Measurements from ENCODE around the gene PNLIPRP2. TPM values are rescaled to one million over a fixed set of nuclear protein-coding genes. Genes with fewer than 3 reads are reported as not detected.

The PNLIPRP2 gene
- total RNA-seq, 1 donor from 2014 or later: not detected

DNA sequence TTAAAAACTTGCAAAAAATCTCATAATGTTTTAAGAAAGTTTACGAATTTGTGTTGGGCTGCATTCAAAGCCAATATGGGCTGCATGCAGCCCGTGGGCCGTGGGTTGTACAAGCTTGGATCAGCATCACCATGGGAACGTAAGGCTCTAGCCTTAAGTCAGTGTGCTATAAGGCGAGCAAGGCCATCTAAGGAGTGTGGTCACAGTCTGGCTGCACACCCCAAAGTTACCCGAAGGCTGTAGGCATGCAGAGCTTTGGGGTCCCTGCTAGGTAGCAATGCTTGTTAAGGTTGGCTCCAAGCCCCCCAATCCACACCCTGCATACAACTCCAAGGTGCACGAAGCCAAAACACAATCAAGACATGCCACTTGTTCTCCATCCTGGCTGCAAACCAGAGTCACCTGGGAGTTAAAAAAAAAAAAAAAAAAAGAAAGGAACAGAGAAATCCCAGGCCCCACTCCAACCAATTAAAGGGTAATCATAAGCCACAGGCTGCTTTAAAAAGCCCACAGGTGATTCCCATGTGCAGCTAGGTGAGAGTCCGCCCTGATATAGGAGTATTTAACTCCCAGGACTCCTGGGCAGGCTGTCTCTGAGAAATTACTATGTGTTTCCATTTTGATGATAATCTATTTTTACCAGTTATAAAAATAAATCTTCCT, 8.5 kb upstream of the PNLIPRP2 start:
- no peak for DNase-seq

- DNase-seq: no peak
Observed at GRCh38 chr10:116613471-116613870, 7.3 kb upstream of the PNLIPRP2 start.

- DNase-seq: no peak
Observed at GRCh38 chr10:116614796-116615195, 6.0 kb upstream of the PNLIPRP2 start.

DNA sequence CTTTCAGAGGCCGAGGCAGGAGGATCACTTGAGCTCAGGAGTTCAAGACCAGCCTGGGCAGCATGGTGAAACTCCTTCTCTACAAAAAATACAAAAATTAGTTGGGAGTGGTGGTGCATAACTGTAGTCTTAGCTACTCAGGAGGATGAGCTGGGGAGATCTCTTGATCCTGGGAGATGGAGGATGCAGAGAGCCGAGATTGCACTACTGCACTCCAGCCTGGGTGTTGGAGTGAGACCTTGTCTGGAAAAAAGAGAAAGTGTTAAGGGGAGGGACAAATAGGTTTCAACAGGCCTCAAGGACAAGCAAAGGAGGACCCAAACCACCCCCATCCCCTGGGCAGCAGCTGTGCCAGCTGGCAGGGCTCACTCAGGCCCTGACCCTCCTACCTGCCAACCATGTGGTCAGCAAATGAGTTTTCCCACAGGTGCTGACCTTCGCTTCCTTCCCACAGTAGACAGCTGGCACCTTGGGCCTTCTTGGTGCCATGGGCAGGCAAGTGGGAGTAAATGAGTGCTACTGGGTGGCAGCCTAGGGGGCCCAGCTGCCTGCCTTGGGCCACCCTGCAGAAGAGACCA, 5.5 kb upstream of the PNLIPRP2 start:
- DNase-seq: no peak

GRCh38 chr10:116621476-116621875, 723 bp downstream of the PNLIPRP2 start:
- DNase-seq: no peak

- DNase-seq: no peak
Observed at GRCh38 chr10:116621934-116622655, 1.3 kb downstream of the PNLIPRP2 start.

- no peak for DNase-seq
Observed at GRCh38 chr10:116625845-116626244, 5.1 kb downstream of the PNLIPRP2 start.

- no peak for DNase-seq
Observed at GRCh38 chr10:116626815-116627214, 6.1 kb downstream of the PNLIPRP2 start.

GRCh38 chr10:116627386-116627933, 6.7 kb downstream of the PNLIPRP2 start:
- no peak for DNase-seq

- no peak for DNase-seq
Observed at GRCh38 chr10:116629340-116629739, 8.6 kb downstream of the PNLIPRP2 start.

GRCh38 chr10:116630020-116630419, 9.3 kb downstream of the PNLIPRP2 start:
- no peak for DNase-seq

- DNase-seq: no peak
Observed at GRCh38 chr10:116631871-116632295, 11.1 kb downstream of the PNLIPRP2 start.

DNA sequence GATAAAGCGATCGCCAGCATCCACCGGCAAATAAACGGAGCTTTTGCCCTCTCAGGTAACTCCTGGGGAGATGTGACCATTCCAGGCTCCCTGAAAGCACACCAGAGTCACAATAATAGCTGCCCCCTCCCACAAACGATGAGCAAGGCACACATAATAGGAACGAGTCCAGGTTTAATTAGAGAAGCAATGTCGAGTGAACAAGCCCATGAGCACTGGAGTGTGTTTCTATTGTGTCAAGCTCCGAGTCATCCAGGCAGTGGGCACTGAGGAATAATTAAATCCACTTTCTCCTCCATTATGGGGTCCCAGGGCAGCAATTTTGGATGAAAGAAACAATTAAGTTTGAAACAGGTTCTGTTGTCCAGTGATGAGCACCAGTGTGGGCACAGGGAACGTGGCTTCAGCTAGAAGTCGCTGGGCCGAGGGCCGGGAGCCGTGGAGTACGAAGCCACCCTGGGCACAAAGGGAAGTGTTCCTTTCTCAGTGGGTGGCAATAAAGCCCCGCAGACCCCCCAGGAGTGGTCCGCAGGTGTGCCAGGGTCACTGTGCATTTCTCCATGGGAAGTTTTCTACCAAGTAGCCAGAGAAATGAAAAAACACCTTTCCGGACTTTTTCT, 12.0 kb downstream of the PNLIPRP2 start:
- no peak for DNase-seq

- DNase-seq: no peak
Observed at GRCh38 chr10:116633216-116633600, 12.5 kb downstream of the PNLIPRP2 start.

DNA sequence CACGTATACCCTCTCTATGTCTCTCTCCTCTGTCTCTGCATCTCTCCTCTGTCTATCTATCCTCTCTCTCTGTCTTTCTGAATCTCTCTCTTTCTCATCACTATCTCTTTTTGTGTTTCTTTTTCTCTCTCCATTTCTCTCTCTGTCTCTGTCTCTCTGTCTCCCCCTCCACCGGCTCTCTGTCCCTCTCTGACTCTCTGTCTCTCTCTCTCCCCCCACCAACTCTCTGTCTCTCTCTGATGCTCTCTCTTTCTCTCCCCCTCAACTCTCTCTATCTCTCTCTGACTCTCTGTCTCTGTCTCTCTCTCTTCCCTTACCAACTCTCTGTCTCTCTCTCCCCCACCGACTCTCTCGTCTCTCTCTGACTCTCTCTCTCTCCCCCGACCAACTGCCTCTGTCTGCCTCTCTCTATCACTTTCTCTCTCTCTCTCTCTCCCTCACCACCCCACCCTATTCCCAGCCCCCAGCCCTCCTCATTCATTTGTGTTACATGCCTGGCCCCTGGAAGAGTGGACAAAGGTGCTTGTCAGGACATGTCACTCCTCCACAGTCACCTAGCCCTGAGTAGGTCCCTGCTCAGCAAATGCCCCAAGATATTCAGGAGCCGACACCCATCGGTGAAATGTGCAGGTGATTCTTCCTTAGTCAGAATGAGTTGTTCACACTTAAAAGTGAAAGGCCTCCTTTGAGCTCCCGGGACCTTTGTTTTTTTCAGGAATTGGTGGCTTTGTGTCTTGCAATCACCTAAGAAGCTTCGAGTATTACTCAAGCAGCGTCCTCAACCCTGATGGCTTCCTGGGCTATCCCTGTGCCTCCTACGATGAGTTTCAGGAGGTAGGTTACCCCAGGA, 13.6 kb downstream of the PNLIPRP2 start:
- DNase-seq: no peak

DNA sequence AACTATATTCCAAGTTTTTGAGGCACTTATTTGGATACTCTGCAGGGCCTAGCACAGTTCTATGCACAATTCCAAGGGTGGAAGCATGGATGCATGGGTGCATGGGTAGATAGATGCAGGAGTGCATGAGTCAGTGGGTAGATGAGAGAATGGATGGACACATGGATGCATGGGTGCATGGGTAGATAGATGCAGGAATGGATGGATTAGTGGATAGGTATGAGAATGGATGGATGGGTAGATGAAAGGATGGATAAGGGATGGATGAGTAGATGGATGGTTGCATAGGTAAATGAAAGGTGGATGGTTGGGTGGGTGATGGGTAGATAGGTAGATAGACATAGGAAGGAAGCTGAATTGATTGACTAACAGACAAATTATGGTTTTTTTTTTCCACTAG, 15.6 kb downstream of the PNLIPRP2 start:
- DNase-seq: no peak

DNA sequence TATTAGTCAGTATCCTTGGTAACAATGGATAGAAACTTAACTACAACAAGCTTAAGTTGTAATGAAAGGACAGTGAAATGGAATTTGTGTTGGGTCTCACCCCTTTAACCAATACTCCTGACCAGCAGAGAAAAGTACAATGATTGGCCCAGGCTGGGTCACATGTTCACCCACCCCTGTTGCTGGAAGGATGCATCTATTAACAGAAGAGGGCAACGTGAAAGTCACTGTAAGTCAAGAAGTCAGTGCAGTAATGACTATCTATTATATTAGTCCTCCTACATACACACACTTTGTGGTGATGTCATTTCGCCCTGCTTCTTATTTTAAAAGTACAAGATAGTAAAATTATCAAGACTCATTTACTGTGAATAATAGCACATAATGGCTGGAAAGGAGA, 16.2 kb downstream of the PNLIPRP2 start:
- no peak for DNase-seq

DNA sequence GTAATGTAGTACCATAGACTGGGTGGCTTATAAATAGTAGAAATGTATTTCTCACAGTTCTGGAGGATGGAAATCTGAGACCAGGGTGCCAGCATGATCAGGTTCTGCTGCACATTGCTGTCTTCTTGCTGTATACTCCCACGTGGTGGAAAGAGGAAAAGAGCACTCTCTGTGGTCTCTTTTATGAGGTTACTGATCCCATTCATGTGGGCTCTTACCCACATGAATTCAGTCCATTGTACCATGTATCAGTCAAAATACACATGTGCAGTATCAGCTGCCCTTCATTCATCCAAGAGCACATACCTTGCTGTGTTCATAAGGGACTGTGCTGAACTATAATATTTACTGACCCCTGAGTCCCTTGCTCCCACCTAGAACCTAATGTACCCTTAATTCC, 17.1 kb downstream of the PNLIPRP2 start:
- no peak for DNase-seq

DNA sequence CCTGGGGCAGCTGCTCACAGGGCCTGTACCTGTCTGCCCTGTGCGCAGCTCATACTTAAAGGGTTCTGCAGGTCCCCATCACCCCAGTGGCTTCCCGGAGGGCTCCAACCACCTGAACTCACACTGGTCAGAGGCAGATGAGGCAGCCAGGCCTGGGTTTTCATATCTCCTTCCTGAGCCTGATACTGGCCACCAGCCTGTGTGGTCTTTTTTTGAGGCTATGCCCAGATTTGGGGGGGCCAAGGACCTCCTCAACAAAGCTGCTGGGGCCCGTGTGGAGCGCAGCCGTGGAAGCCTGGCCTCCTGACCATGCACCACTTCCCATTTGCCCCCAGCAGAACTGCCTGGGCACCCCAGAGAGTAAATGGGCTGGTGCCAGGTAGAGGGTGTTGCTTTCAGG, 25.7 kb downstream of the PNLIPRP2 start:
- DNase-seq: no peak

GRCh38 chr10:116648903-116649302, 28.1 kb downstream of the PNLIPRP2 start:
- no peak for DNase-seq

- DNase-seq: no peak
Observed at GRCh38 chr10:116653885-116654284, 33.1 kb downstream of the PNLIPRP2 start.

GRCh38 chr10:116654816-116655215, 34.1 kb downstream of the PNLIPRP2 start:
- no peak for DNase-seq
